Transverse colon (tissue), 4 donors: ENCODE measurements around the gene ADK. TPM values are rescaled to one million over a fixed set of nuclear protein-coding genes. Genes with fewer than 3 reads are reported as not detected.

Source experiments
- DNase-seq: peaks from one replicate; pipeline ENCODE4 v3.0.0-alpha.2; 2019
- H3K27ac ChIP-seq, 4 donors: fragments of 200-600 bp; sonication (generic); 2 replicates each; pipeline ENCODE4 v1.5.1; 2016 to 2018; ENCODE audit warnings: inconsistent platforms in 4 of 4
- H3K27me3 ChIP-seq: fragments of 200-600 bp; sonication (generic); 2 replicates; pipeline ENCODE4 v1.5.1; 2017; ENCODE audit warnings: inconsistent platforms
- H3K36me3 ChIP-seq, 4 donors: fragments of 200-600 bp; sonication (generic); 2 replicates each; pipeline ENCODE4 v1.5.1; 2017 to 2019; ENCODE audit warnings: inconsistent platforms in 4 of 4
- H3K4me1 ChIP-seq, 4 donors: fragments of 200-600 bp; sonication (generic); 2 replicates each; pipeline ENCODE4 v1.5.1; 2017 to 2020; ENCODE audit warnings: inconsistent platforms in 4 of 4
- H3K4me3 ChIP-seq, 4 donors: fragments of 200-600 bp; sonication (generic); 1 replicate in 1 of 4; 2 replicates in 3 of 4; pipeline versions ENCODE4 v1.5.1 to v1.6.1; 2017 to 2019; ENCODE audit warnings: inconsistent platforms in 4 of 4
- H3K9me3 ChIP-seq, 2 donors: fragments of 200-600 bp; sonication (generic); 2 replicates each; pipeline ENCODE4 v1.5.1; 2017 to 2019; ENCODE audit warnings: inconsistent platforms in 2 of 2
- EP300 ChIP-seq: sonication (generic); formaldehyde crosslinking; IDR thresholded peaks from one replicate; pipeline ENCODE4 v1.6.1; 2017; ENCODE audit warnings: antibody characterized with exemption, low read depth
- POLR2A ChIP-seq: fragments of 450-650 bp; IDR thresholded peaks from one replicate; pipeline ENCODE4 v1.6.1; 2016; ENCODE audit warnings: antibody characterized with exemption, mild to moderate bottlenecking, moderate library complexity
- POLR2AphosphoS5 ChIP-seq, 3 donors: sonication (generic); formaldehyde crosslinking; IDR thresholded peaks; one replicate each; pipeline ENCODE4 v1.6.1; 2016; ENCODE audit warnings: antibody characterized with exemption in 3 of 3
- WGBS, 2 donors: methylation state at CpG; one replicate each; pipeline ENCODE4 v1.1.5; 2018; ENCODE audit warnings: low coverage in 1 of 2; 5-methylcytosine and 5-hydroxymethylcytosine counted together
- in situ Hi-C, 4 donors: fragments of 200-750 bp; cut with MboI; loops; one replicate each; pipeline versions ENCODE4 v1.15.0 to v1.15.1; 2017; ENCODE audit warnings: low sequenced_read_pairs in 3 of 4, low pct_ligation_motif_present in 1 of 4, low pct_unique_long_range_greater_than_20kb in 1 of 4
- intact Hi-C: fragments of 100-400 bp; cut with DNase I; formaldehyde crosslinking; loops from one replicate; pipeline ENCODE4 v1.15.1; 2023; ENCODE audit warnings: low total_unique reads
- total RNA-seq, 4 donors: library from RNA; depleted of rRNA; stranded (reverse); fragments of >200 nt; gene quantifications; one replicate each; pipeline ENCODE4 v1.1.0, GENCODE V29; 2016
- TF ChIP-seq, protein P1 (sequence below), 5 experiments: fragments of 200-600 bp in 3 of 5; fragments of 450-650 bp in 2 of 5; sonication (generic) in 3 of 5; IDR thresholded peaks; 1 replicate in 2 of 5; 2 replicates in 3 of 5; pipeline ENCODE4 v1.5.1; 2016 to 2017; ENCODE audit warnings: antibody characterized with exemption in 5 of 5, inconsistent platforms in 3 of 5, mild to moderate bottlenecking in 2 of 5, moderate library complexity in 1 of 5

Gene ADK
- total RNA-seq, 4 donors from 2014 or later = 6.8 to 25.2 (median 14.8) TPM

DNA sequence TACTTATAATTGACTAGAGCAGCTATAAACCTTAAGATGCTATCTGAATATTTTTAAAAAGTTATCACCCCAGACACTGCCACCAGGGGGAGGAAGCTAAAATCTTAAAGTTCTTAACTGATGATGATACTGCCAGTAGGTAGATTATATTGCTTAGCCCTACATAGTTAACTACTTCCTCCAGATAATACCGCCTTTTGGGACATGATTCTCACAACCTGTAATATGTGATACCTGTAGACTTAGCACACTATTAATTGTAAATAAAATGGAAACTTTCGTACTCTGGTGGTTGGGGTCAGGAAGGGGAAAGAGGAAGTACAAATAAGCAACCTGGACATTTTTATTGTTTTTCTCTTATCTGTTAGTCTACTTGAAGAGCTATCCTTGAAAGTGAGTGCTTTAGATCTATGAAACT is 268.9 kb downstream of the ADK start:
- Histone ChIP-seq H3K4me3 (no peak overlapping the region), H3K36me3 (no peaks in the 10 kb centered on the region), H3K27me3 (no peaks in the 10 kb centered on the region), H3K4me1 (no peaks in the 10 kb centered on the region), H3K9me3 (no peaks in the 10 kb centered on the region), H3K27ac (no peak overlapping the region)
- intact Hi-C loops = loop anchor here (2.0 kb wide), 1 partner anchor 679 kb away; a partner anchor contains a TSS
- TF ChIP-seq POLR2AphosphoS5 (IDR thresholded peaks at IDR 0.05) (no peak), EP300 (no peak), POLR2A (no peak)
- TF ChIP-seq, protein P1, sequence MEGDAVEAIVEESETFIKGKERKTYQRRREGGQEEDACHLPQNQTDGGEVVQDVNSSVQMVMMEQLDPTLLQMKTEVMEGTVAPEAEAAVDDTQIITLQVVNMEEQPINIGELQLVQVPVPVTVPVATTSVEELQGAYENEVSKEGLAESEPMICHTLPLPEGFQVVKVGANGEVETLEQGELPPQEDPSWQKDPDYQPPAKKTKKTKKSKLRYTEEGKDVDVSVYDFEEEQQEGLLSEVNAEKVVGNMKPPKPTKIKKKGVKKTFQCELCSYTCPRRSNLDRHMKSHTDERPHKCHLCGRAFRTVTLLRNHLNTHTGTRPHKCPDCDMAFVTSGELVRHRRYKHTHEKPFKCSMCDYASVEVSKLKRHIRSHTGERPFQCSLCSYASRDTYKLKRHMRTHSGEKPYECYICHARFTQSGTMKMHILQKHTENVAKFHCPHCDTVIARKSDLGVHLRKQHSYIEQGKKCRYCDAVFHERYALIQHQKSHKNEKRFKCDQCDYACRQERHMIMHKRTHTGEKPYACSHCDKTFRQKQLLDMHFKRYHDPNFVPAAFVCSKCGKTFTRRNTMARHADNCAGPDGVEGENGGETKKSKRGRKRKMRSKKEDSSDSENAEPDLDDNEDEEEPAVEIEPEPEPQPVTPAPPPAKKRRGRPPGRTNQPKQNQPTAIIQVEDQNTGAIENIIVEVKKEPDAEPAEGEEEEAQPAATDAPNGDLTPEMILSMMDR (IDR thresholded peaks at IDR 0.05) = peak; percentile 44 to 48 (median 45)
- 62 to 78% methylated on average over 2 of the region's 2 CpGs for WGBS, 2 donors
- in situ Hi-C loops = no loop called here
- DNase-seq = peak; percentile 16

DNA sequence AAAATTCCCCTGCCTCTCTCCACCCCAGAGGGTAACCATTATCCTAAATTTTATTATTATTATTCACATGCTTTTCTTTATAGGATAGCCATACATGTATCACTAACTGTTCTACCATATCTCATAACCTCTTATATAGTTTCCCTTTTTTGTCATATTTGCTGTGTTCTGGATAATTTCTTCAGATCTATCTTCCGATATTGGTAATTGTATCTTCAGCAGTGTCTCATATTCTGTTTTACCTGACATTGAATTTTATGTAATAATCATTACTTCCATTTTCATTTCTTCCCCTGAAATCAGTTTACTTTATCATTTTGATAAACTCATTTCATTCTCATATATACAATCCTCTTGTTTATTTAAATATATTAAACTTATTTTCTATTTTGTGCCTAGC is 273.5 kb downstream of the ADK start:
- H3K4me3 ChIP-seq = no peak overlapping the region
- TF ChIP-seq, protein P1 (IDR thresholded peaks at IDR 0.05) = no peak
- TF ChIP-seq POLR2A (no peak), EP300 (no peak), POLR2AphosphoS5 (IDR thresholded peaks at IDR 0.05) (no peak)
- H3K27me3 ChIP-seq = no peaks in the 10 kb centered on the region
- H3K9me3 ChIP-seq = no peaks in the 10 kb centered on the region
- DNase-seq = no peak
- in situ Hi-C loops (no loop called here), intact Hi-C loops (no loop called here)
- no peak overlapping the region for H3K27ac ChIP-seq
- whole genome bisulfite sequencing, 2 donors = 100% methylated on average over 1 of the region's 1 CpG
- no peaks in the 10 kb centered on the region for H3K36me3 ChIP-seq
- no peaks in the 10 kb centered on the region for H3K4me1 ChIP-seq

DNA sequence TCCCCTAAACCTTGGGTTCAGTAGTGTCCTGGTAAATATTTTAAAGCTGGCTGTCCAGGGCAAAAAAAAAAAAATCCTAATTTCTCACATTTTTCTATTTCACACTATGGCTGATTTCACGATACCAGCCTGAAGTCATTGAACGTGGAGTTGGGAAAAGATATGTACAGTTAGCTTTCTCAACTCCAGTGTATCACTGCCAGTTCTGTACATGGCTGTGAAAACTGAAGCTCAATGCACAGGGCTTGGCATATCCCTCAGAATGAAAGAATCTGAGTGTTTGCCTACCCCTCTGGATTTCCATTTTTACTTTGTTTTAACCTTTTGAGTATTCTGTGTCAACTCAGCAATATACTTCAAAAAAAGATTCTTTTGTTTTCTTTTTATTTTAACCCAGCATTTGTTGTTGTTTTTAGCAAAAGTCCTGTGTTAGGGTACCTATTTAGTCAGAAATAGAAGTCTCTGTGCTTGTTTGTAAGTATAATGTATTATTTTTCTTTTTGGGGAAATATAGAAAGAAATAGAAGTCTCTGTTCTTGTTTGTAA is 274.5 kb downstream of the ADK start:
- Histone ChIP-seq H3K36me3 (no peaks in the 10 kb centered on the region), H3K4me3 (no peak overlapping the region), H3K9me3 (no peaks in the 10 kb centered on the region), H3K27me3 (no peaks in the 10 kb centered on the region), H3K4me1 (no peaks in the 10 kb centered on the region), H3K27ac (no peak overlapping the region)
- in situ Hi-C loops = no loop called here
- TF ChIP-seq EP300 (no peak), POLR2AphosphoS5 (IDR thresholded peaks at IDR 0.05) (no peak), POLR2A (no peak)
- TF ChIP-seq, protein P1 (IDR thresholded peaks at IDR 0.05) = no peak
- intact Hi-C loops = no loop called here
- no peak for DNase-seq
- WGBS, 2 donors = 97 to 100% methylated on average over 2 of the region's 2 CpGs

DNA sequence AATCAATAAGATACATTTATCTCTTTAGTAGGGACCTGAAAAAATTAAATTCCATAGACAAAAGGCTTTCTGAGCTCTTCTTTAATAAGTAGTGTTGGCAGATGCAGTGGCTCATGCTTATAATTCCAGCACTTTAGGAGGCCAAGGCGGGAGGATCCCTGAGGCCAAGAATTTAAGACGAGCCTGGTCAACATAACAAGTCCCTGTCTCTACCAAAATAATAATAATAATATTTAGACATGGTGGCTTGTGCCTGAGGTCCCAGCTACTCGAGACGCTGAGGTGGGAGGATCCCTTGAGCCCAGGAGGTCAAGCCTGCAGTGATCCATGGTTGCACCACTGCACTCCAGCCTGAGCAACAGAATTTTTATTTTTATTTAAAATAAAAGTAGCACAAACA is 280.8 kb downstream of the ADK start:
- 97 to 100% methylated on average over 1 to 4 of the region's 4 CpGs for WGBS, 2 donors
- H3K4me1 ChIP-seq = no peaks in the 10 kb centered on the region

More for the DNA sequence above, 280.8 kb downstream of the ADK start:
- intact Hi-C loops = no loop called here
- H3K27ac ChIP-seq = no peak overlapping the region
- in situ Hi-C loops = no loop called here
- TF ChIP-seq POLR2A (no peak), POLR2AphosphoS5 (IDR thresholded peaks at IDR 0.05) (no peak), EP300 (no peak)
- TF ChIP-seq, protein P1 (IDR thresholded peaks at IDR 0.05) = no peak
- no peaks in the 10 kb centered on the region for H3K9me3 ChIP-seq
- H3K4me3 ChIP-seq = no peak overlapping the region
- DNase-seq = no peak
- no peaks in the 10 kb centered on the region for H3K27me3 ChIP-seq
- H3K36me3 ChIP-seq = no peaks in the 10 kb centered on the region
